Measurements from ENCODE around the gene TMEM63B. TPM values are rescaled to one million over a fixed set of nuclear protein-coding genes. Genes with fewer than 3 reads are reported as not detected.

TMEM63B gene
- total and polyA plus RNA-seq, 9 of the 15 experiments (the other 6 are each of a cell fraction or from before 2014, with no cell fraction given): 0.14 to 39.4 (median 14.4) TPM

GRCh38 chr6:44129841-44130322, 2.5 kb downstream of the TMEM63B start (continued):
- TF ChIP-seq GABPA (tag; conservative IDR thresholded peaks at IDR 0.05; ENCODE audit: low read depth): no peak
- peak; percentile 71; the same call in 1 of the 2 replicates for TF ChIP-seq SMARCC2 (IDR thresholded peaks at IDR 0.05; ENCODE audit: low read depth)
- no peak for TF ChIP-seq ZNF197 (CRISPR knock-in tag; IDR thresholded peaks at IDR 0.05; ENCODE audit: low read depth)
- TF ChIP-seq TEAD2 (tag; IDR thresholded peaks at IDR 0.05): no peak
- no peak for TF ChIP-seq POLR2B (IDR thresholded peaks at IDR 0.05; ENCODE audit: low read depth, partially characterized antibody)
- TF ChIP-seq, protein P1, sequence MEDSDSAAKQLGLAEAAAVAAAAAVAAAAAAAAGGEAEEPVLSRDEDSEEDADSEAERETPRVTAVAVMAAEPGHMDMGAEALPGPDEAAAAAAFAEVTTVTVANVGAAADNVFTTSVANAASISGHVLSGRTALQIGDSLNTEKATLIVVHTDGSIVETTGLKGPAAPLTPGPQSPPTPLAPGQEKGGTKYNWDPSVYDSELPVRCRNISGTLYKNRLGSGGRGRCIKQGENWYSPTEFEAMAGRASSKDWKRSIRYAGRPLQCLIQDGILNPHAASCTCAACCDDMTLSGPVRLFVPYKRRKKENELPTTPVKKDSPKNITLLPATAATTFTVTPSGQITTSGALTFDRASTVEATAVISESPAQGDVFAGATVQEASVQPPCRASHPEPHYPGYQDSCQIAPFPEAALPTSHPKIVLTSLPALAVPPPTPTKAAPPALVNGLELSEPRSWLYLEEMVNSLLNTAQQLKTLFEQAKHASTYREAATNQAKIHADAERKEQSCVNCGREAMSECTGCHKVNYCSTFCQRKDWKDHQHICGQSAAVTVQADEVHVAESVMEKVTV (CRISPR knock-in tag; IDR thresholded peaks at IDR 0.05): no peak
- no peak for TF ChIP-seq RUNX1 (IDR thresholded peaks at IDR 0.05; ENCODE audit: low read depth)
- peak; percentile 84 for TF ChIP-seq NFIC (IDR thresholded peaks at IDR 0.05)
- TF ChIP-seq, protein P2, sequence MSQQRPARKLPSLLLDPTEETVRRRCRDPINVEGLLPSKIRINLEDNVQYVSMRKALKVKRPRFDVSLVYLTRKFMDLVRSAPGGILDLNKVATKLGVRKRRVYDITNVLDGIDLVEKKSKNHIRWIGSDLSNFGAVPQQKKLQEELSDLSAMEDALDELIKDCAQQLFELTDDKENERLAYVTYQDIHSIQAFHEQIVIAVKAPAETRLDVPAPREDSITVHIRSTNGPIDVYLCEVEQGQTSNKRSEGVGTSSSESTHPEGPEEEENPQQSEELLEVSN (IDR thresholded peaks at IDR 0.05; ENCODE audit: borderline replicate concordance in 1 of 2, extremely low read depth in 1 of 2, insufficient read depth in 1 of 2, insufficient read length in 1 of 2, low read depth in 1 of 2, low read length in 1 of 2, poor library complexity in 1 of 2, severe bottlenecking in 1 of 2): no peak
- peak; percentile 84; the same call in 1 of the 2 replicates for TF ChIP-seq SMARCE1 (IDR thresholded peaks at IDR 0.05)
- TF ChIP-seq ZNF79 (CRISPR knock-in tag; IDR thresholded peaks at IDR 0.05; ENCODE audit: low read depth): no peak
- TF ChIP-seq GMEB1 (CRISPR knock-in tag; IDR thresholded peaks at IDR 0.05): no peak
- no peak for TF ChIP-seq BMI1 (IDR thresholded peaks at IDR 0.05; ENCODE audit: low read length)
- peak; percentile 85 for TF ChIP-seq NCOR1 (IDR thresholded peaks at IDR 0.05)
- no peak for TF ChIP-seq ZNF77 (CRISPR knock-in tag; IDR thresholded peaks at IDR 0.05)
- no peak for TF ChIP-seq TCF7 (IDR thresholded peaks at IDR 0.05; ENCODE audit: borderline replicate concordance)
